H9 (cell line): ENCODE data around the gene GIT2. TPM values are rescaled to one million over a fixed set of nuclear protein-coding genes. Genes with fewer than 3 reads are reported as not detected.

ENCODE experiments used
- DNase-seq: peaks from one replicate; pipeline ENCODE4 v3.0.0-alpha.2; 2017
- H2AFZ ChIP-seq: one replicate; pipeline ENCODE4 v1.6.1; 2013; ENCODE audit warnings: mild to moderate bottlenecking, low read length, control low read depth, moderate library complexity
- H2AK5ac ChIP-seq: 2 replicates; pipeline ENCODE4 v1.6.1; 2013; ENCODE audit warnings: low read length, control low read depth, mixed read lengths; ENCODE audit not compliant: insufficient read length
- H2BK120ac ChIP-seq: one replicate; pipeline ENCODE4 v1.6.1; 2013; ENCODE audit warnings: low read depth, mild to moderate bottlenecking, low read length, control low read depth, inconsistent platforms; ENCODE audit not compliant: poor library complexity, severe bottlenecking
- H2BK12ac ChIP-seq: 2 replicates; pipeline ENCODE4 v1.6.1; 2013; ENCODE audit warnings: low read length, control low read depth, mixed read lengths, low read depth; ENCODE audit not compliant: insufficient read length
- H2BK15ac ChIP-seq: 2 replicates; pipeline ENCODE4 v1.6.1; 2013; ENCODE audit warnings: low read depth, low read length, control low read depth
- H2BK20ac ChIP-seq: one replicate; pipeline ENCODE4 v1.6.1; 2013; ENCODE audit warnings: low read depth, mild to moderate bottlenecking, low read length, control low read depth, inconsistent platforms; ENCODE audit not compliant: poor library complexity, severe bottlenecking
- H2BK5ac ChIP-seq: 2 replicates; pipeline ENCODE4 v1.6.1; 2013; ENCODE audit warnings: low read length, control low read depth, mixed read lengths; ENCODE audit not compliant: insufficient read length
- H3K14ac ChIP-seq: 2 replicates; pipeline ENCODE4 v1.6.1; 2013; ENCODE audit warnings: low read length, control low read depth; ENCODE audit not compliant: insufficient read depth
- H3K18ac ChIP-seq: 2 replicates; pipeline ENCODE4 v1.6.1; 2013; ENCODE audit warnings: low read depth, mild to moderate bottlenecking, mixed read lengths, low read length, control low read depth; ENCODE audit not compliant: insufficient read length
- H3K23ac ChIP-seq: 2 replicates; pipeline ENCODE4 v1.6.1; 2013; ENCODE audit warnings: low read length, control low read depth, mixed read lengths, low read depth; ENCODE audit not compliant: insufficient read length
- H3K23me2 ChIP-seq: 2 replicates; pipeline ENCODE4 v1.6.1; 2013; ENCODE audit warnings: low read depth, mild to moderate bottlenecking, mixed read lengths, low read length, control low read depth; ENCODE audit not compliant: insufficient read length, poor library complexity, severe bottlenecking
- H3K27ac ChIP-seq: 2 replicates; pipeline ENCODE4 v1.5.1; 2013; ENCODE audit warnings: low read length, control low read depth, mixed read lengths, low read depth; ENCODE audit not compliant: insufficient read length
- H3K27me3 ChIP-seq: 2 replicates; pipeline ENCODE4 v1.6.1; 2013; ENCODE audit warnings: low read length, control low read depth, inconsistent platforms; ENCODE audit not compliant: insufficient read depth
- H3K4ac ChIP-seq: 2 replicates; pipeline ENCODE4 v1.6.1; 2013; ENCODE audit warnings: low read depth, mild to moderate bottlenecking, control low read depth, inconsistent platforms, low read length, moderate library complexity
- H3K4me1 ChIP-seq: 2 replicates; pipeline ENCODE4 v1.6.1; 2013; ENCODE audit warnings: low read length, control low read depth, inconsistent platforms; ENCODE audit not compliant: insufficient read depth
- H3K4me2 ChIP-seq: 2 replicates; pipeline ENCODE4 v1.6.1; 2013; ENCODE audit warnings: low read length, control low read depth, mixed read lengths; ENCODE audit not compliant: insufficient read length, insufficient read depth
- H3K56ac ChIP-seq: 2 replicates; pipeline ENCODE4 v1.6.1; 2013; ENCODE audit warnings: low read depth, mild to moderate bottlenecking, mixed read lengths, low read length, control low read depth; ENCODE audit not compliant: insufficient read length
- H3K79me1 ChIP-seq: 2 replicates; pipeline ENCODE4 v1.6.1; 2013; ENCODE audit warnings: low read depth, mild to moderate bottlenecking, moderate library complexity, low read length, control low read depth, inconsistent platforms; ENCODE audit not compliant: insufficient read depth, poor library complexity, severe bottlenecking
- H3K79me2 ChIP-seq: 2 replicates; pipeline ENCODE4 v1.6.1; 2013; ENCODE audit warnings: low read length, control low read depth, inconsistent platforms; ENCODE audit not compliant: insufficient read depth
- H3K9ac ChIP-seq: 2 replicates; pipeline ENCODE4 v1.6.1; 2013; ENCODE audit warnings: low read length, control low read depth, mixed read lengths; ENCODE audit not compliant: insufficient read length; ENCODE audit errors: extremely low read depth
- H3K9me3 ChIP-seq: one replicate; pipeline ENCODE4 v1.6.1; 2013; ENCODE audit warnings: low read depth, low read length, inconsistent platforms; ENCODE audit not compliant: control insufficient read depth
- H3T11ph ChIP-seq: one replicate; pipeline ENCODE4 v1.6.1; 2013; ENCODE audit warnings: mild to moderate bottlenecking, low read length, control low read depth, inconsistent platforms
- H4K20me1 ChIP-seq: one replicate; pipeline ENCODE4 v1.6.1; 2013; ENCODE audit not compliant: control insufficient read depth, insufficient read length, insufficient read depth
- H4K5ac ChIP-seq: 2 replicates; pipeline ENCODE4 v1.6.1; 2013; ENCODE audit warnings: low read depth, mild to moderate bottlenecking, mixed read lengths, low read length, control low read depth; ENCODE audit not compliant: insufficient read length
- H4K8ac ChIP-seq: replicated peaks from 2 replicates; pipeline ENCODE4 v1.6.1; 2013; ENCODE audit warnings: low read length, control low read depth, mixed read lengths, low read depth; ENCODE audit not compliant: insufficient read length
- H4K91ac ChIP-seq: 2 replicates; pipeline ENCODE4 v1.6.1; 2013; ENCODE audit warnings: low read depth, mild to moderate bottlenecking, moderate library complexity, mixed read lengths, low read length, control low read depth; ENCODE audit not compliant: insufficient read length
- H3K27ac Mint-ChIP-seq, 3 experiments: 2 replicates in 2 of 3; 3 replicates in 1 of 3; pipeline ENCODE4 v1.8.0; 2020 to 2021; ENCODE audit warnings: mixed read lengths in 3 of 3, mild to moderate bottlenecking in 1 of 3, moderate library complexity in 1 of 3
- H3K27me3 Mint-ChIP-seq: 2 replicates; pipeline ENCODE4 v1.8.0; 2021; ENCODE audit warnings: low read depth, mild to moderate bottlenecking, moderate library complexity, mixed read lengths
- H3K36me3 Mint-ChIP-seq, 3 experiments: 2 replicates in 2 of 3; 3 replicates in 1 of 3; pipeline ENCODE4 v1.8.0; 2020 to 2021; ENCODE audit warnings: low read depth in 3 of 3, mixed read lengths in 3 of 3; ENCODE audit not compliant: insufficient read depth in 1 of 3
- H3K4me1 Mint-ChIP-seq, 2 experiments: 2 replicates each; pipeline ENCODE4 v1.8.0; 2020; ENCODE audit warnings: mixed read lengths in 2 of 2
- H3K4me3 Mint-ChIP-seq, 2 experiments: 2 replicates in 1 of 2; 3 replicates in 1 of 2; pipeline ENCODE4 v1.8.0; 2020 to 2021; ENCODE audit warnings: mild to moderate bottlenecking in 2 of 2, mixed read lengths in 2 of 2, moderate library complexity in 1 of 2
- H3K9me3 Mint-ChIP-seq, 2 experiments: 2 replicates in 1 of 2; 3 replicates in 1 of 2; pipeline ENCODE4 v1.8.0; 2020; ENCODE audit warnings: mild to moderate bottlenecking in 2 of 2, mixed read lengths in 2 of 2, moderate library complexity in 1 of 2
- WGBS: extraction: QIAGEN DNeasy Blood & Tissue Kit; methylation state at CpG from one replicate; pipeline ENCODE4 v1.1.7; 2013; ENCODE audit warnings: missing lambda C conversion rate, low lambda C conversion rate, mixed read lengths; ENCODE audit not compliant: insufficient read length; ENCODE audit errors: extremely low coverage; 5-methylcytosine and 5-hydroxymethylcytosine counted together
- total RNA-seq: library from RNA; stranded (reverse); gene quantifications from 2 replicates; pipeline ENCODE4 v1.2.1, GENCODE V29; 2021
- TF ChIP-seq, protein P1 (sequence below): fragments of 200-600 bp; sonication (generic); conservative IDR thresholded peaks from 3 replicates; pipeline ENCODE4 v1.8.0; 2021; ENCODE audit warnings: antibody characterized with exemption, mild to moderate bottlenecking

The GIT2 gene
- total RNA-seq, 1 experiment from 2014 or later, result 27.0 TPM

DNA sequence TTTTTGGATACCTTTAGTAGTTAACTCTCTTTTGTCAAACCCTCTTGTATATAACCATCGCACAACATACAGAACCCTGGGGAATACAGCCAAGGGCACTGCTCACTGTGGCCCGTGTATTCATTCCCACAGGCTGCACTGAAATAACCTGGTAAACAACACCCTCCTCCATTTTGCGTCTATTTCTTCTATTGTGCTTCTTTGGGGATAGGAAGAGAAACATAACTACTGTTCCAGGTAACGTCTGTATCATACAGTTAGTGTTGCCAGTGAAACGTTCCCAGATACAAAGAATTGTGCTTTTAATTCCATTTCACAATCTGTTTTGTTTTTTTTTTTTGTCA is 42.5 kb upstream of the GIT2 start:
- Histone ChIP-seq H2BK20ac (no peak overlapping the region), H3T11ph (no peak overlapping the region), H2BK5ac (no peak overlapping the region), H3K23me2 (no peaks in the 10 kb centered on the region), H4K91ac (no peak overlapping the region), H2BK12ac (no peak overlapping the region), H3K9me3 (no peaks in the 10 kb centered on the region), H3K18ac (no peak overlapping the region), H3K79me2 (no peaks in the 10 kb centered on the region), H3K4me1 (no peaks in the 10 kb centered on the region), H3K27me3 (no peaks in the 10 kb centered on the region), H3K23ac (no peak overlapping the region), H4K8ac (no peak overlapping the region), H3K14ac (no peak overlapping the region), H2BK120ac (no peak overlapping the region), H4K5ac (no peak overlapping the region), H3K4ac (no peak overlapping the region), H3K27ac (no peak overlapping the region), H3K56ac (no peak overlapping the region), H2AK5ac (no peak overlapping the region), H3K79me1 (no peaks in the 10 kb centered on the region), H2AFZ (no peak overlapping the region), H2BK15ac (no peak overlapping the region), H4K20me1 (no peaks in the 10 kb centered on the region), H3K4me2 (no peak overlapping the region), H3K9ac (no peak overlapping the region)
- Mint-ChIP-seq H3K36me3 (peaks cover 4 to 24% (median 22%) of the 10 kb centered on the region in 3 experiments), H3K27me3 (no peaks in the 10 kb centered on the region), H3K4me3 (no peak overlapping the region), H3K9me3 (no peaks in the 10 kb centered on the region; a peak in 1 of 5 replicates), H3K27ac (peak overlapping the region in 2 of 3 experiments; percentile 3 to 69; a peak in 4 of 7 replicates), H3K4me1 (peaks cover 24 to 26% of the 10 kb centered on the region in 2 experiments)
- no CpG with 5 or more reads among the region's 5 CpGs for WGBS
- no peak for DNase-seq
- TF ChIP-seq, protein P1, sequence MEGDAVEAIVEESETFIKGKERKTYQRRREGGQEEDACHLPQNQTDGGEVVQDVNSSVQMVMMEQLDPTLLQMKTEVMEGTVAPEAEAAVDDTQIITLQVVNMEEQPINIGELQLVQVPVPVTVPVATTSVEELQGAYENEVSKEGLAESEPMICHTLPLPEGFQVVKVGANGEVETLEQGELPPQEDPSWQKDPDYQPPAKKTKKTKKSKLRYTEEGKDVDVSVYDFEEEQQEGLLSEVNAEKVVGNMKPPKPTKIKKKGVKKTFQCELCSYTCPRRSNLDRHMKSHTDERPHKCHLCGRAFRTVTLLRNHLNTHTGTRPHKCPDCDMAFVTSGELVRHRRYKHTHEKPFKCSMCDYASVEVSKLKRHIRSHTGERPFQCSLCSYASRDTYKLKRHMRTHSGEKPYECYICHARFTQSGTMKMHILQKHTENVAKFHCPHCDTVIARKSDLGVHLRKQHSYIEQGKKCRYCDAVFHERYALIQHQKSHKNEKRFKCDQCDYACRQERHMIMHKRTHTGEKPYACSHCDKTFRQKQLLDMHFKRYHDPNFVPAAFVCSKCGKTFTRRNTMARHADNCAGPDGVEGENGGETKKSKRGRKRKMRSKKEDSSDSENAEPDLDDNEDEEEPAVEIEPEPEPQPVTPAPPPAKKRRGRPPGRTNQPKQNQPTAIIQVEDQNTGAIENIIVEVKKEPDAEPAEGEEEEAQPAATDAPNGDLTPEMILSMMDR, result no peak
